GM12878 (cell line): Measurements from ENCODE around the gene LIPA. TPM values are rescaled to one million over a fixed set of nuclear protein-coding genes. Genes with fewer than 3 reads are reported as not detected.

Experiments used
- ASH2L ChIP-seq: fragments of 300-600, 200-600 bp; sonication (generic); IDR thresholded peaks from 2 replicates; pipeline ENCODE4 v1.6.1; 2017; ENCODE audit warnings: low read depth, mild to moderate bottlenecking, borderline replicate concordance
- ATF7 ChIP-seq: fragments of 450-650 bp; IDR thresholded peaks from 2 replicates; pipeline ENCODE4 v1.6.1; 2016; ENCODE audit warnings: low read depth, mild to moderate bottlenecking
- CBX5 ChIP-seq: sonication (generic); IDR thresholded peaks from 2 replicates; pipeline ENCODE4 v1.6.1; 2016; ENCODE audit warnings: low read depth, moderate library complexity, mild to moderate bottlenecking, inconsistent platforms
- FOXK2 ChIP-seq: fragments of 450-650 bp; IDR thresholded peaks from 2 replicates; pipeline ENCODE4 v1.6.1; 2017; ENCODE audit warnings: mild to moderate bottlenecking, moderate library complexity
- GABPA ChIP-seq: IDR thresholded peaks from 2 replicates; pipeline ENCODE4 v1.6.1; 2014; ENCODE audit warnings: antibody characterized with exemption, low read depth, mild to moderate bottlenecking, inconsistent platforms
- KAT2A ChIP-seq: conservative IDR thresholded peaks from 2 replicates; pipeline ENCODE4 v1.6.1; 2011; ENCODE audit warnings: low read depth, low read length; ENCODE audit not compliant: control insufficient read depth
- MEF2A ChIP-seq: IDR thresholded peaks from 2 replicates; pipeline ENCODE4 v1.6.1; 2011; ENCODE audit warnings: low read depth, mild to moderate bottlenecking, low read length, moderate library complexity; ENCODE audit not compliant: insufficient read depth
- MEF2B ChIP-seq: fragments of 450-650 bp; IDR thresholded peaks from 2 replicates; pipeline ENCODE4 v1.6.1; 2018; ENCODE audit warnings: mild to moderate bottlenecking, moderate library complexity; ENCODE audit not compliant: partially characterized antibody, poor library complexity, severe bottlenecking
- NBN ChIP-seq: fragments of 450-650 bp; IDR thresholded peaks from 2 replicates; pipeline ENCODE4 v1.6.1; 2016
- NFYA ChIP-seq: IDR thresholded peaks from 2 replicates; pipeline ENCODE4 v1.6.1; 2011; ENCODE audit warnings: low read depth, mild to moderate bottlenecking, low read length, improper control_type of control experiment, borderline replicate concordance
- NR2F1 ChIP-seq: fragments of 450-650 bp; conservative IDR thresholded peaks from 2 replicates; pipeline ENCODE4 v1.6.1; 2017; ENCODE audit warnings: mild to moderate bottlenecking
- POLR2A ChIP-seq: IDR thresholded peaks from 2 replicates; pipeline ENCODE4 v1.6.1; 2011; ENCODE audit warnings: low read depth, mild to moderate bottlenecking, low read length
- POLR2AphosphoS5 ChIP-seq: IDR thresholded peaks from 2 replicates; pipeline ENCODE4 v1.6.1; 2011; ENCODE audit warnings: mild to moderate bottlenecking, low read length, inconsistent platforms
- SMAD5 ChIP-seq: IDR thresholded peaks from 2 replicates; pipeline ENCODE4 v1.6.1; 2016; ENCODE audit warnings: antibody characterized with exemption, low read depth
- SUPT20H ChIP-seq: IDR thresholded peaks from 2 replicates; pipeline ENCODE4 v1.6.1; 2011; ENCODE audit warnings: low read depth, mild to moderate bottlenecking, low read length, moderate library complexity, borderline replicate concordance; ENCODE audit not compliant: control insufficient read depth
- WRNIP1 ChIP-seq: IDR thresholded peaks from 2 replicates; pipeline ENCODE4 v1.6.1; 2011; ENCODE audit warnings: low read depth, low read length, improper control_type of control experiment, borderline replicate concordance
- ZBED1 ChIP-seq: IDR thresholded peaks from 2 replicates; pipeline ENCODE4 v1.6.1; 2016; ENCODE audit warnings: borderline replicate concordance
- ZNF24 ChIP-seq: fragments of 450-650 bp; IDR thresholded peaks from 2 replicates; pipeline ENCODE4 v1.6.1; 2017; ENCODE audit warnings: antibody characterized with exemption, mild to moderate bottlenecking
- ZNF274 ChIP-seq: IDR thresholded peaks from one replicate; pipeline ENCODE4 v1.8.0; 2011; ENCODE audit not compliant: insufficient read length, insufficient read depth
- ZNF384 ChIP-seq: IDR thresholded peaks from 2 replicates; pipeline ENCODE4 v1.6.1; 2012; ENCODE audit warnings: low read depth, mild to moderate bottlenecking, low read length, improper control_type of control experiment, borderline replicate concordance
- polyA plus RNA-seq, 11 experiments: library from polyadenylated mRNA; depleted of rRNA in 4 of 11; unstranded in 6 of 11; stranded (reverse) in 5 of 11; fragments of >200 nt; fragmentation: Nextera tagmentation in 4 of 11; fragmentation: Illumina TruSeq in 1 of 11; extraction: Ambion mirVana in 4 of 11; extraction: Trizol in 1 of 11; gene quantifications; 1 replicate in 1 of 11; 2 replicates in 10 of 11; pipeline versions ENCODE4 v1.2.1 to v1.2.3, GENCODE V29; 2011 to 2016; ENCODE audit warnings: inconsistent platforms in 2 of 11, missing spikeins in 2 of 11, low read depth in 1 of 11
- total RNA-seq, 4 experiments: library from RNA; depleted of rRNA in 3 of 4; stranded (reverse); fragments of >200 nt in 3 of 4; fragmentation: Illumina TruSeq in 1 of 4; extraction: Trizol in 1 of 4; gene quantifications; 2 replicates each; pipeline versions ENCODE4 v1.2.1 to v1.2.3, GENCODE V29; 2013 to 2021
- TF ChIP-seq, protein P1 (sequence below): IDR thresholded peaks from 2 replicates; pipeline ENCODE4 v1.6.1; 2012; ENCODE audit warnings: mild to moderate bottlenecking, low read depth, low read length
- TF ChIP-seq, protein P2 (sequence below): fragments of 450-650 bp; IDR thresholded peaks from 2 replicates; pipeline ENCODE4 v1.6.1; 2016; ENCODE audit warnings: mild to moderate bottlenecking
- TF ChIP-seq, protein P3 (sequence below): IDR thresholded peaks from 2 replicates; pipeline ENCODE4 v1.6.1; 2011; ENCODE audit warnings: mild to moderate bottlenecking, low read depth, low read length, moderate library complexity; ENCODE audit not compliant: insufficient replicate concordance
- TF ChIP-seq, protein P4 (sequence below): fragments of 450-650 bp; IDR thresholded peaks from 2 replicates; pipeline ENCODE4 v1.6.1; 2017; ENCODE audit warnings: low read depth, mild to moderate bottlenecking, moderate library complexity

Gene LIPA
- total and polyA plus RNA-seq, 10 of the 15 experiments (the other 5 are each of a cell fraction or from before 2014, with no cell fraction given), result 31.1 to 50.3 (median 39.5) TPM

DNA sequence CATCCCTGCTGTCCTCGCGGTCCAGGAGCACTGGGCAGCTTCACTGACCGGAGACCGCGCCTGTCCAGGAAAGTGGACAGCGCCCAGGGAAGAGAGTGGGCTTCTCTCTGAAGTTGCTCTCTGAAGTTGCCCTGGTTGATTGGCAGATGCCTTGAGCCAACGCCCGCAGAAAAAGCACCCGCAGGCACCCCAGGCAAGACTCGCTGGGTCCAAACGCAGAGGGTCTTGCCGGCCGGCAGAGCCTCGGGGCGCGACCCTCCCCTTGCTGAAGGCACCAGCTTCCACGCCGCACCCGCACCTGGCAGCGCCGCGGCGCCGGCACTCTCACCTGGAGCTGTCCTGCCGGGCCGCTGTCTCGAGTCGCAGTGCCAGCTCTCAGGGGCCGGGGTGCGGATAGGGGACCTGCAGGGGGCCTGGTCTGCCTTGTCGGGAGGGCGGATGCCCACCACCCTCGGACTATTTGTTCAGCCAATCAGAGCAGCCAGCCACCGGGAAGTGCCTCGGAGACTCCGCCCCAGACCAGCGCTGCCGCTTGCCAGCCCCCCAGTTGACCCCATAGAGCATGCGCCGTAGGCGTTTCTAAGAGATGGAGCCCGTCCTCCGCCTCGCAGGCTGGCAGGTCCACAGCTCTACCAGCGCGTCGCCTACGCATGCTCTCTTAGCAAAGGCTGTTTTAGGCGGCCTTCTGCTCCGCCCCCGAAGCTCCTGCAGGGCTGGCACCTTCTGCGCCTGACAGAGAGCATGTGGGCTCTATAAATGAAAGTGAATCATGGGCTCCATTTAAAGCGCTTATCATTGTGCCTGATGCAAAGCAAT, at the start of gene LIPA (continued):
- TF ChIP-seq, protein P1, sequence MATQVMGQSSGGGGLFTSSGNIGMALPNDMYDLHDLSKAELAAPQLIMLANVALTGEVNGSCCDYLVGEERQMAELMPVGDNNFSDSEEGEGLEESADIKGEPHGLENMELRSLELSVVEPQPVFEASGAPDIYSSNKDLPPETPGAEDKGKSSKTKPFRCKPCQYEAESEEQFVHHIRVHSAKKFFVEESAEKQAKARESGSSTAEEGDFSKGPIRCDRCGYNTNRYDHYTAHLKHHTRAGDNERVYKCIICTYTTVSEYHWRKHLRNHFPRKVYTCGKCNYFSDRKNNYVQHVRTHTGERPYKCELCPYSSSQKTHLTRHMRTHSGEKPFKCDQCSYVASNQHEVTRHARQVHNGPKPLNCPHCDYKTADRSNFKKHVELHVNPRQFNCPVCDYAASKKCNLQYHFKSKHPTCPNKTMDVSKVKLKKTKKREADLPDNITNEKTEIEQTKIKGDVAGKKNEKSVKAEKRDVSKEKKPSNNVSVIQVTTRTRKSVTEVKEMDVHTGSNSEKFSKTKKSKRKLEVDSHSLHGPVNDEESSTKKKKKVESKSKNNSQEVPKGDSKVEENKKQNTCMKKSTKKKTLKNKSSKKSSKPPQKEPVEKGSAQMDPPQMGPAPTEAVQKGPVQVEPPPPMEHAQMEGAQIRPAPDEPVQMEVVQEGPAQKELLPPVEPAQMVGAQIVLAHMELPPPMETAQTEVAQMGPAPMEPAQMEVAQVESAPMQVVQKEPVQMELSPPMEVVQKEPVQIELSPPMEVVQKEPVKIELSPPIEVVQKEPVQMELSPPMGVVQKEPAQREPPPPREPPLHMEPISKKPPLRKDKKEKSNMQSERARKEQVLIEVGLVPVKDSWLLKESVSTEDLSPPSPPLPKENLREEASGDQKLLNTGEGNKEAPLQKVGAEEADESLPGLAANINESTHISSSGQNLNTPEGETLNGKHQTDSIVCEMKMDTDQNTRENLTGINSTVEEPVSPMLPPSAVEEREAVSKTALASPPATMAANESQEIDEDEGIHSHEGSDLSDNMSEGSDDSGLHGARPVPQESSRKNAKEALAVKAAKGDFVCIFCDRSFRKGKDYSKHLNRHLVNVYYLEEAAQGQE, result peak; percentile 53; the same call in 1 of the 2 replicates
- TF ChIP-seq ATF7, result no peak
- TF ChIP-seq KAT2A, result no peak
- TF ChIP-seq ZBED1, result no peak
- TF ChIP-seq, protein P2, sequence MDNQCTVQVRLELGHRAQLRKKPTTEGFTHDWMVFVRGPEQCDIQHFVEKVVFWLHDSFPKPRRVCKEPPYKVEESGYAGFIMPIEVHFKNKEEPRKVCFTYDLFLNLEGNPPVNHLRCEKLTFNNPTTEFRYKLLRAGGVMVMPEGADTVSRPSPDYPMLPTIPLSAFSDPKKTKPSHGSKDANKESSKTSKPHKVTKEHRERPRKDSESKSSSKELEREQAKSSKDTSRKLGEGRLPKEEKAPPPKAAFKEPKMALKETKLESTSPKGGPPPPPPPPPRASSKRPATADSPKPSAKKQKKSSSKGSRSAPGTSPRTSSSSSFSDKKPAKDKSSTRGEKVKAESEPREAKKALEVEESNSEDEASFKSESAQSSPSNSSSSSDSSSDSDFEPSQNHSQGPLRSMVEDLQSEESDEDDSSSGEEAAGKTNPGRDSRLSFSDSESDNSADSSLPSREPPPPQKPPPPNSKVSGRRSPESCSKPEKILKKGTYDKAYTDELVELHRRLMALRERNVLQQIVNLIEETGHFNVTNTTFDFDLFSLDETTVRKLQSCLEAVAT, result no peak
- TF ChIP-seq FOXK2, result no peak
- no peak for TF ChIP-seq MEF2B
- TF ChIP-seq, protein P3, sequence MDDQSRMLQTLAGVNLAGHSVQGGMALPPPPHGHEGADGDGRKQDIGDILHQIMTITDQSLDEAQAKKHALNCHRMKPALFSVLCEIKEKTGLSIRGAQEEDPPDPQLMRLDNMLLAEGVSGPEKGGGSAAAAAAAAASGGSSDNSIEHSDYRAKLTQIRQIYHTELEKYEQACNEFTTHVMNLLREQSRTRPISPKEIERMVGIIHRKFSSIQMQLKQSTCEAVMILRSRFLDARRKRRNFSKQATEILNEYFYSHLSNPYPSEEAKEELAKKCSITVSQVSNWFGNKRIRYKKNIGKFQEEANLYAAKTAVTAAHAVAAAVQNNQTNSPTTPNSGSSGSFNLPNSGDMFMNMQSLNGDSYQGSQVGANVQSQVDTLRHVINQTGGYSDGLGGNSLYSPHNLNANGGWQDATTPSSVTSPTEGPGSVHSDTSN, result no peak
- TF ChIP-seq WRNIP1, result no peak
- no peak for TF ChIP-seq NBN
- TF ChIP-seq NR2F1, result peak; percentile 53; the same call in 1 of the 2 replicates
- TF ChIP-seq SUPT20H, result no peak
- no peak for TF ChIP-seq ZNF274
- 0 out of 2 replicates have a peak, but pooled peaks have one; percentile 34 for TF ChIP-seq ASH2L
- no peak for TF ChIP-seq MEF2A
- TF ChIP-seq, protein P4, sequence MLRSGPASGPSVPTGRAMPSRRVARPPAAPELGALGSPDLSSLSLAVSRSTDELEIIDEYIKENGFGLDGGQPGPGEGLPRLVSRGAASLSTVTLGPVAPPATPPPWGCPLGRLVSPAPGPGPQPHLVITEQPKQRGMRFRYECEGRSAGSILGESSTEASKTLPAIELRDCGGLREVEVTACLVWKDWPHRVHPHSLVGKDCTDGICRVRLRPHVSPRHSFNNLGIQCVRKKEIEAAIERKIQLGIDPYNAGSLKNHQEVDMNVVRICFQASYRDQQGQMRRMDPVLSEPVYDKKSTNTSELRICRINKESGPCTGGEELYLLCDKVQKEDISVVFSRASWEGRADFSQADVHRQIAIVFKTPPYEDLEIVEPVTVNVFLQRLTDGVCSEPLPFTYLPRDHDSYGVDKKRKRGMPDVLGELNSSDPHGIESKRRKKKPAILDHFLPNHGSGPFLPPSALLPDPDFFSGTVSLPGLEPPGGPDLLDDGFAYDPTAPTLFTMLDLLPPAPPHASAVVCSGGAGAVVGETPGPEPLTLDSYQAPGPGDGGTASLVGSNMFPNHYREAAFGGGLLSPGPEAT, result no peak; the same call in 1 of the 2 replicates
- no peak for TF ChIP-seq ZNF384
- no peak for TF ChIP-seq CBX5
- TF ChIP-seq GABPA, result no peak
- no peak for TF ChIP-seq NFYA
- TF ChIP-seq POLR2A, result peak; percentile 84
- no peak for TF ChIP-seq ZNF24
- peak; percentile 64; the same call in 1 of the 2 replicates for TF ChIP-seq POLR2AphosphoS5
- no peak for TF ChIP-seq SMAD5
